Spleen (tissue), 7 donors: ENCODE results near the gene ADAMTSL3.

Experiments used
- POLR2A ChIP-seq, 3 donors: fragments of 450-650 bp; IDR thresholded peaks; one replicate each; pipeline ENCODE4 v1.5.1; 2017; ENCODE audit warnings: antibody characterized with exemption in 3 of 3, mild to moderate bottlenecking in 1 of 3
- POLR2AphosphoS5 ChIP-seq, 3 donors: sonication (generic); formaldehyde crosslinking; IDR thresholded peaks; one replicate each; pipeline ENCODE4 v1.5.1; 2017; ENCODE audit warnings: antibody characterized with exemption in 3 of 3
- TF ChIP-seq, protein P1 (sequence below), 11 experiments: fragments of 200-600 bp in 7 of 11; fragments of 450-650 bp in 4 of 11; sonication (generic) in 4 of 11; IDR thresholded peaks in 8 of 11; conservative IDR thresholded peaks in 3 of 11; 1 replicate in 7 of 11; 2 replicates in 4 of 11; pipeline versions ENCODE4 v1.4.0 to v1.8.0; 2016 to 2021; ENCODE audit warnings: antibody characterized with exemption in 11 of 11, inconsistent platforms in 4 of 11, mild to moderate bottlenecking in 1 of 11
- donor health status: DM: no; HTN: no; CAD: no; lungs with moderate emphysema.
- donor health status: DM: no; HTN: no; CAD: no.
- donor health status: DM: no; HTN: no; CAD: no.

- TF ChIP-seq, protein P1, sequence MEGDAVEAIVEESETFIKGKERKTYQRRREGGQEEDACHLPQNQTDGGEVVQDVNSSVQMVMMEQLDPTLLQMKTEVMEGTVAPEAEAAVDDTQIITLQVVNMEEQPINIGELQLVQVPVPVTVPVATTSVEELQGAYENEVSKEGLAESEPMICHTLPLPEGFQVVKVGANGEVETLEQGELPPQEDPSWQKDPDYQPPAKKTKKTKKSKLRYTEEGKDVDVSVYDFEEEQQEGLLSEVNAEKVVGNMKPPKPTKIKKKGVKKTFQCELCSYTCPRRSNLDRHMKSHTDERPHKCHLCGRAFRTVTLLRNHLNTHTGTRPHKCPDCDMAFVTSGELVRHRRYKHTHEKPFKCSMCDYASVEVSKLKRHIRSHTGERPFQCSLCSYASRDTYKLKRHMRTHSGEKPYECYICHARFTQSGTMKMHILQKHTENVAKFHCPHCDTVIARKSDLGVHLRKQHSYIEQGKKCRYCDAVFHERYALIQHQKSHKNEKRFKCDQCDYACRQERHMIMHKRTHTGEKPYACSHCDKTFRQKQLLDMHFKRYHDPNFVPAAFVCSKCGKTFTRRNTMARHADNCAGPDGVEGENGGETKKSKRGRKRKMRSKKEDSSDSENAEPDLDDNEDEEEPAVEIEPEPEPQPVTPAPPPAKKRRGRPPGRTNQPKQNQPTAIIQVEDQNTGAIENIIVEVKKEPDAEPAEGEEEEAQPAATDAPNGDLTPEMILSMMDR (IDR thresholded peaks at IDR 0.05 in 8 of 11, conservative IDR thresholded peaks at IDR 0.05 in 3 of 11), result no peak
- TF ChIP-seq POLR2A (IDR thresholded peaks at IDR 0.05) (no peak), POLR2AphosphoS5 (IDR thresholded peaks at IDR 0.05) (no peak)
Measured at GRCh38 chr15:83848315-83849050, 194.6 kb downstream of the ADAMTSL3 start.
